SU-DHL-6 (cell line): ENCODE data around the gene CCNY.

Experiments used
- CTCF ChIP-seq: fragments of 200-600 bp; sonication (generic); IDR thresholded peaks from one replicate; pipeline ENCODE4 v1.5.1; 2017; ENCODE audit warnings: antibody characterized with exemption, mild to moderate bottlenecking, low read length, moderate library complexity; ENCODE audit not compliant: insufficient read depth, poor library complexity, severe bottlenecking
- EZH2phosphoT487 ChIP-seq: fragments of 200-600 bp; sonication (generic), shearing (Covaris generic); conservative IDR thresholded peaks from 2 replicates; pipeline ENCODE4 v1.6.1; 2018; ENCODE audit warnings: mild to moderate bottlenecking, antibody characterized with exemption, low read length, moderate library complexity, mixed read lengths

- TF ChIP-seq CTCF (no peak), EZH2phosphoT487 (no peak)
These were observed 170.4 kb downstream of the CCNY start for GRCh38 chr10:35506741-35507140.
